Measurements from ENCODE around the gene MAPK8IP3. TPM values are rescaled to one million over a fixed set of nuclear protein-coding genes. Genes with fewer than 3 reads are reported as not detected.

The MAPK8IP3 gene
- total RNA-seq, 4 donors from 2014 or later: 78.1 to 456 (median 193) TPM

DNA sequence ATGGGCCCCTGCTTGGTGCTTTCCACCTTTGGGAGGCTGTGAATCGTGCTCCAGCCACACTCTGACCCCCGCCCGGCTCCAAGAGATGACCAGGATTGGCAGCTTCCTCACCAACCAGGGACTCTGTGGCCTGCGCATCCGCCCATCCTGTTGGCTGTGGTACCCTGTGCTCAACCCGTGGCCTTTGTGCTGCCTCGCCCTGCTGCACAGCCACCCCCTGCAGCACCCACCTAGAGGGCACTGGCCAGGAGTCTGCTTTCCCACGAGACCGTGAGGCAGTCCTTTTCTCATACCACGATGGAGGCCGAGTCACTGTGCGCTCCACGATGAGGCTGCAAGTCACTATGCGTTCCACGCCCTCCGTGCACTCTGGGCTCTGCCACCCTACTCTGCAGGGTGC lies 46.0 kb downstream of the MAPK8IP3 start:
- Histone ChIP-seq H3K27me3 (no peaks in the 10 kb centered on the region), H3K9me3 (no peaks in the 10 kb centered on the region), H3K27ac (no peak overlapping the region), H3K4me3 (no peak overlapping the region), H3K4me1 (no peaks in the 10 kb centered on the region), H3K36me3 (peaks cover 0 to 67% (median 0%) of the 10 kb centered on the region in 3 donors)
- TF ChIP-seq, protein P1, sequence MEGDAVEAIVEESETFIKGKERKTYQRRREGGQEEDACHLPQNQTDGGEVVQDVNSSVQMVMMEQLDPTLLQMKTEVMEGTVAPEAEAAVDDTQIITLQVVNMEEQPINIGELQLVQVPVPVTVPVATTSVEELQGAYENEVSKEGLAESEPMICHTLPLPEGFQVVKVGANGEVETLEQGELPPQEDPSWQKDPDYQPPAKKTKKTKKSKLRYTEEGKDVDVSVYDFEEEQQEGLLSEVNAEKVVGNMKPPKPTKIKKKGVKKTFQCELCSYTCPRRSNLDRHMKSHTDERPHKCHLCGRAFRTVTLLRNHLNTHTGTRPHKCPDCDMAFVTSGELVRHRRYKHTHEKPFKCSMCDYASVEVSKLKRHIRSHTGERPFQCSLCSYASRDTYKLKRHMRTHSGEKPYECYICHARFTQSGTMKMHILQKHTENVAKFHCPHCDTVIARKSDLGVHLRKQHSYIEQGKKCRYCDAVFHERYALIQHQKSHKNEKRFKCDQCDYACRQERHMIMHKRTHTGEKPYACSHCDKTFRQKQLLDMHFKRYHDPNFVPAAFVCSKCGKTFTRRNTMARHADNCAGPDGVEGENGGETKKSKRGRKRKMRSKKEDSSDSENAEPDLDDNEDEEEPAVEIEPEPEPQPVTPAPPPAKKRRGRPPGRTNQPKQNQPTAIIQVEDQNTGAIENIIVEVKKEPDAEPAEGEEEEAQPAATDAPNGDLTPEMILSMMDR (IDR thresholded peaks at IDR 0.05): no peak
- no peak for TF ChIP-seq POLR2A (IDR thresholded peaks at IDR 0.05)
- DNase-seq: no peak

DNA sequence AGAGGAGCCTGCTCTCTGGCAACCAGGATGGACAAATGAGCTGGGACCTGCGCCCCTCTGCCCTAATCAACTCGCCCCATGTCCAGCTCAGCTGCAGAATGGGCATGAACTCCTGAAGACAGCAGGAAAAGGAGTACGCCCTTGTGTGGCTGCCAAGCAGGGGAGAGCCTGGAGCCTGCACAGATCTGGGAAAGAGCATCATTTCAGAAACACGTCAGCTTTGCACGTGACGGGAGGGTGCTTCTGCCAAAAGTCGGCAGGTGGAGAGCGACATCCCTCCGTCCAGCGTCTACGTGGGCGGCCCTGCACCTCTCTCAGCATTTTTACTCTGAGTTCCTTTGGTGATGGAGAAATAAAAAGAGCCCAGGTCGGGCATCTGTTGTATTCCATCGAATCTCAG lies 46.9 kb downstream of the MAPK8IP3 start:
- H3K27me3 ChIP-seq: no peaks in the 10 kb centered on the region
- no peak overlapping the region for H3K27ac ChIP-seq
- H3K36me3 ChIP-seq: peaks cover 0 to 58% (median 0%) of the 10 kb centered on the region in 3 donors
- H3K9me3 ChIP-seq: no peaks in the 10 kb centered on the region
- TF ChIP-seq, protein P1 (IDR thresholded peaks at IDR 0.05): no peak
- TF ChIP-seq POLR2A (IDR thresholded peaks at IDR 0.05): no peak
- no peak overlapping the region for H3K4me3 ChIP-seq
- H3K4me1 ChIP-seq: peaks cover 0 to 9% (median 3%) of the 10 kb centered on the region in 4 donors
- no peak for DNase-seq

- TF ChIP-seq, protein P1 (IDR thresholded peaks at IDR 0.05): no peak
- TF ChIP-seq POLR2A (IDR thresholded peaks at IDR 0.05): no peak
- no peaks in the 10 kb centered on the region for H3K9me3 ChIP-seq
- H3K27ac ChIP-seq: no peak overlapping the region
- peaks cover 0 to 48% (median 0%) of the 10 kb centered on the region in 3 donors for H3K36me3 ChIP-seq
- no peak overlapping the region for H3K4me3 ChIP-seq
- peaks cover 0 to 9% (median 3%) of the 10 kb centered on the region in 4 donors for H3K4me1 ChIP-seq
- no peak for DNase-seq
- H3K27me3 ChIP-seq: no peaks in the 10 kb centered on the region
Observed at GRCh38 chr16:1754204-1754603, 48.2 kb downstream of the MAPK8IP3 start.

DNA sequence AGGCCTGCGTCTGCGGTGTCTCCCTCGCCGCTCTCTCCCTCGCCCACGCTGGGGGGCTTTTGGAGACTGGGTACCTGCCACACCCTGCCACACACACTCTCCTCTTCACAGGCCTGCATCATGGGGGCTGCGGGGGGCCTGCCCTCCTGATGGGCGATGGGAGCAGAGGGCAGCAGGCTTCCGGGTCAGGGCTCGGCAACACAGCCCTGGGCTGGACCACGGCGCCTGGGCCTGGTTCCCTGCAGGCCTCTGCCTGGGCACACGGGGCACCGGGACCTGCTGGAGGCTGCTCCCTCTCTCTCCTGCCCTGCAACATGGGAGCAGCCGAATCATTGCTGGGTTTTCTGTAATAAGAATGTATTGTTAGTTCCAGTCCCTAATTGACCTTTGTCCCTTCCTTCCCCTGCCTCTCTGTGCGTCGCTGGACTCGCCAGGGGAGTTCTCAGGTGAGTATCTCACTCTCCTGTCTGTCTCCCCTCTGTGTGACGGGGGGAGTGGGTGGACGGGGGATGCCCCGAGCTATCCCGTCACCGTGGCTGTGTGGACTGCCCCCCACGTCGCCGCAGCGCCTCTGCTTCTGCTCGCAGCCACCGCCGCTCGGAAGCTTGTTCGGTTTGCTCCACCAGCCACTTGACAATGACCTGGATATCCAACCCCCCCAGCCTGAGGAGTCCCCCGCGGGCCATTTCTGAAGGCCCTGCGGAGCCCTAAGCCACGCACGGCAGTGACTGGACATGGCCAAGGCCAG lies 51.9 kb downstream of the MAPK8IP3 start:
- Histone ChIP-seq H3K27ac (peak overlapping the region in 3 of 4 donors; percentile 51 to 84 (median 68)), H3K4me3 (peak overlapping the region in 2 of 4 donors; percentile 8 to 25), H3K27me3 (no peaks in the 10 kb centered on the region), H3K36me3 (peaks cover 0 to 47% (median 0%) of the 10 kb centered on the region in 3 donors), H3K4me1 (peaks cover 0 to 9% (median 3%) of the 10 kb centered on the region in 4 donors), H3K9me3 (no peaks in the 10 kb centered on the region)
- peak in 1 of 3 donors; percentile 70 for DNase-seq
- TF ChIP-seq POLR2A (IDR thresholded peaks at IDR 0.05): peak; percentile 7 to 24
- TF ChIP-seq, protein P1 (IDR thresholded peaks at IDR 0.05): no peak

DNA sequence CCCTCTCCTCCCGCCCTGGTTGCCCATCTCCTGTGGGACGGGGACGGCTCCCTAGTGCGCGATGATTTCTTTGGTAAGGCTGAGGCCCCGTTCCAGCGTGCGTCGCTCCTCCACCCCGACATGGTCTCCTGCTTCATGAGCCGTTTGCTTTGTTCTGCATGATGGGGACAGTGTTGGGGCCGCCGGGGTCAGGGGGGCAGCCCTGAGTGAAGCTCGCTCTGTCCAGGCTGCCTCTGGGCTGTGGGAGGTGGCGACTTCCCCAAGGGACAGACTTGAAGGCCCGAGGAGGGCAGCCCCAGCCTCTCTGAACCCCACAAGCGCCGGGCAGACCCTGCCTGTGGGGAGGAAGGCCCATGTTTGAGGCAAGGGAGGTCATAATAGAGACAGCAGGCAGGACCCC lies 52.9 kb downstream of the MAPK8IP3 start:
- peaks cover 0 to 53% (median 0%) of the 10 kb centered on the region in 3 donors for H3K36me3 ChIP-seq
- DNase-seq: no peak
- no peaks in the 10 kb centered on the region for H3K9me3 ChIP-seq
- no peak overlapping the region for H3K4me3 ChIP-seq
- H3K27me3 ChIP-seq: no peaks in the 10 kb centered on the region
- peaks cover 0 to 9% (median 3%) of the 10 kb centered on the region in 4 donors for H3K4me1 ChIP-seq
- no peak for TF ChIP-seq POLR2A (IDR thresholded peaks at IDR 0.05)
- TF ChIP-seq, protein P1 (IDR thresholded peaks at IDR 0.05): no peak
- no peak overlapping the region for H3K27ac ChIP-seq

Data from Peyer's patch (tissue), 4 donors.